B cell (primary cell): Measurements from ENCODE around the gene HHIPL1. TPM values are rescaled to one million over a fixed set of nuclear protein-coding genes. Genes with fewer than 3 reads are reported as not detected.

Experiments used
- ATAC-seq: fragments of 200-7000 bp; cut with Tn5 transposase; one replicate; pipeline ENCODE4 v1.10.0; 2021; ENCODE audit warnings: low read depth, mild to moderate bottlenecking, moderate number of reproducible peaks, moderate library complexity
- CTCF ChIA-PET: fragments of 350-600 bp; sonication (Branson Sonifier 250); formaldehyde crosslinking; loops from one replicate; lab custom pipeline; 2021; ENCODE audit warnings: antibody characterized with exemption, inconsistent platforms; lab: Charles Lee
- POLR2A ChIA-PET: fragments of 350-600 bp; sonication (Branson Sonifier 250); formaldehyde crosslinking; loops from one replicate; lab custom pipeline; 2021; ENCODE audit warnings: antibody characterized with exemption; lab: Charles Lee
- DNase-seq: peaks from one replicate; pipeline ENCODE4 v3.0.0; 2013
- H2AFZ ChIP-seq: 2 replicates; pipeline ENCODE4 v1.6.1; 2012; ENCODE audit warnings: mild to moderate bottlenecking, low read depth, low read length; ENCODE audit not compliant: insufficient read depth, poor library complexity, severe bottlenecking
- H3K27ac ChIP-seq, 2 donors: 1 replicate in 1 of 2; 2 replicates in 1 of 2; pipeline ENCODE4 v1.5.1; 2012 to 2013; ENCODE audit warnings: low read length in 2 of 2, mild to moderate bottlenecking in 2 of 2, moderate library complexity in 1 of 2
- H3K27me3 ChIP-seq, 4 experiments: fragments of 200-600 bp in 1 of 4; sonication (generic) in 1 of 4; replicated peaks in 1 of 4; 1 replicate in 2 of 4; 2 replicates in 2 of 4; pipeline versions ENCODE4 v1.6.1 to v1.7.0; 2013 to 2016; ENCODE audit warnings: low read length in 3 of 4, mild to moderate bottlenecking in 2 of 4, mixed read lengths in 1 of 4, moderate library complexity in 1 of 4; ENCODE audit not compliant: insufficient read depth in 4 of 4, control insufficient read depth in 3 of 4; ENCODE audit errors: control extremely low read depth in 1 of 4
- H3K36me3 ChIP-seq, 2 experiments: replicated peaks in 1 of 2; 1 replicate in 1 of 2; 2 replicates in 1 of 2; pipeline versions ENCODE4 v1.6.1 to v1.7.1; 2013; ENCODE audit warnings: low read length in 1 of 2; ENCODE audit not compliant: insufficient read depth in 2 of 2, control insufficient read depth in 1 of 2; ENCODE audit errors: control extremely low read depth in 1 of 2, extremely low read depth in 1 of 2
- H3K4me1 ChIP-seq, 2 donors: fragments of 200-600 bp in 1 of 2; sonication (generic) in 1 of 2; 1 replicate in 1 of 2; 2 replicates in 1 of 2; pipeline versions ENCODE4 v1.5.1 to v1.6.1; 2013 to 2017; ENCODE audit warnings: low read length in 2 of 2; ENCODE audit not compliant: control insufficient read depth in 2 of 2, insufficient read depth in 2 of 2
- H3K4me2 ChIP-seq: replicated peaks from 2 replicates; pipeline ENCODE3; 2012; ENCODE audit warnings: mild to moderate bottlenecking, low read depth, low read length; ENCODE audit not compliant: poor library complexity, severe bottlenecking
- H3K4me3 ChIP-seq, 5 experiments: fragments of 200-600 bp in 1 of 5; sonication (generic) in 1 of 5; 1 replicate in 3 of 5; 2 replicates in 2 of 5; pipeline versions ENCODE4 v1.5.1 to v1.7.0; 2011 to 2016; ENCODE audit warnings: low read length in 4 of 5, mild to moderate bottlenecking in 4 of 5, low read depth in 2 of 5, control low read depth in 1 of 5, moderate library complexity in 1 of 5; ENCODE audit not compliant: insufficient read depth in 1 of 5; ENCODE audit errors: control extremely low read depth in 1 of 5, extremely low read depth in 1 of 5
- H3K79me2 ChIP-seq: fragments of 200-600 bp; sonication (generic); one replicate; pipeline ENCODE4 v1.6.0; 2016; ENCODE audit warnings: low read length; ENCODE audit not compliant: control insufficient read depth, insufficient read depth
- H3K9ac ChIP-seq: fragments of 200-600 bp; sonication (generic); 2 replicates; pipeline ENCODE4 v1.6.1; 2017; ENCODE audit warnings: mild to moderate bottlenecking, low read length, moderate library complexity
- H3K9me3 ChIP-seq, 3 donors: one replicate each; pipeline versions ENCODE4 v1.6.1 to v1.7.1; 2013; ENCODE audit warnings: low read length in 2 of 3; ENCODE audit not compliant: control insufficient read depth in 2 of 3, insufficient read depth in 1 of 3; ENCODE audit errors: control extremely low read depth in 1 of 3
- H4K20me1 ChIP-seq: 2 replicates; pipeline ENCODE4 v1.6.0; 2012; ENCODE audit warnings: mild to moderate bottlenecking, low read length; ENCODE audit not compliant: insufficient read depth, control insufficient read depth, poor library complexity, severe bottlenecking
- H3K27ac Mint-ChIP-seq: one replicate; pipeline ENCODE4 v1.8.0; 2021; ENCODE audit warnings: mixed read lengths
- H3K27me3 Mint-ChIP-seq: one replicate; pipeline ENCODE4 v1.8.0; 2021; ENCODE audit warnings: mixed read lengths
- H3K4me1 Mint-ChIP-seq: one replicate; pipeline ENCODE4 v1.8.0; 2021; ENCODE audit warnings: mixed read lengths
- H3K4me3 Mint-ChIP-seq: one replicate; pipeline ENCODE4 v1.8.0; 2021; ENCODE audit warnings: mixed read lengths
- H3K9me3 Mint-ChIP-seq: one replicate; pipeline ENCODE4 v1.8.0; 2022; ENCODE audit warnings: mixed read lengths; ENCODE audit not compliant: insufficient read depth
- CTCF ChIP-seq: fragments of 200-600 bp; IDR thresholded peaks from one replicate; pipeline ENCODE4 v1.8.0; 2022; ENCODE audit warnings: antibody characterized with exemption, mild to moderate bottlenecking
- EZH2 ChIP-seq: IDR thresholded peaks from 2 replicates; pipeline ENCODE4 v1.6.1; 2012; ENCODE audit warnings: borderline replicate concordance, low read depth, mild to moderate bottlenecking, moderate library complexity, low read length; ENCODE audit not compliant: insufficient read depth, poor library complexity, severe bottlenecking
- WGBS: methylation state at CpG from one replicate; pipeline ENCODE4 v1.1.5; 2013; ENCODE audit warnings: missing lambda C conversion rate; ENCODE audit not compliant: insufficient coverage; 5-methylcytosine and 5-hydroxymethylcytosine counted together
- intact Hi-C: fragments of 100-400 bp; cut with micrococcal nuclease; formaldehyde crosslinking; loops from one replicate; pipeline ENCODE4 v1.10.0; 2022
- polyA plus RNA-seq: library from polyadenylated mRNA; depleted of rRNA; stranded (reverse); fragments of >200 nt; gene quantifications from 2 replicates; pipeline ENCODE4 v1.2.3, GENCODE V29; 2012
- total RNA-seq, 2 donors: library from RNA; stranded (reverse); fragments of 120-200 nt in 1 of 2; gene quantifications; 1 replicate in 1 of 2; 2 replicates in 1 of 2; pipeline versions ENCODE4 v1.2.3 to v1.2.4, GENCODE V29; 2013 to 2022

HHIPL1 gene
- total and polyA plus RNA-seq, 2 donors (not counting 1 experiment from before 2014, with no cell fraction given) = not detected

- H3K79me2 ChIP-seq = no peaks in the 10 kb centered on the region
- H3K4me3 ChIP-seq = no peak overlapping the region
- Mint-ChIP-seq H3K4me3 (peak overlapping the region; percentile 37), H3K9me3 (no peaks in the 10 kb centered on the region), H3K27ac (no peak overlapping the region), H3K4me1 (peaks cover 10% of the 10 kb centered on the region), H3K27me3 (peaks cover 19% of the 10 kb centered on the region)
- ATAC-seq (no peak), DNase-seq (no peak)
- no peaks in the 10 kb centered on the region for H4K20me1 ChIP-seq
- CTCF ChIA-PET = no interaction called here
- 95% methylated on average over 7 of the region's 11 CpGs for WGBS
- peaks cover 0 to 19% (median 2%) of the 10 kb centered on the region in 4 experiments for H3K27me3 ChIP-seq
- peaks cover 0 to 31% (median 2%) of the 10 kb centered on the region in 3 donors for H3K9me3 ChIP-seq
- H2AFZ ChIP-seq = no peak overlapping the region
- POLR2A ChIA-PET = no interaction called here
- TF ChIP-seq EZH2 = no peak
- no peak for TF ChIP-seq CTCF
- no peak overlapping the region for H3K9ac ChIP-seq
- intact Hi-C loops = loop anchor here (5.0 kb wide), 1 partner anchor 696 kb away; the partner anchor contains the start of gene WDR25
- H3K36me3 ChIP-seq = no peaks in the 10 kb centered on the region
- H3K4me1 ChIP-seq = peaks cover 10 to 17% of the 10 kb centered on the region in 2 donors
- no peak overlapping the region for H3K4me2 ChIP-seq
- no peak overlapping the region for H3K27ac ChIP-seq
These were observed 36.9 kb downstream of the HHIPL1 start for GRCh38 chr14:99681832-99682148.

DNA sequence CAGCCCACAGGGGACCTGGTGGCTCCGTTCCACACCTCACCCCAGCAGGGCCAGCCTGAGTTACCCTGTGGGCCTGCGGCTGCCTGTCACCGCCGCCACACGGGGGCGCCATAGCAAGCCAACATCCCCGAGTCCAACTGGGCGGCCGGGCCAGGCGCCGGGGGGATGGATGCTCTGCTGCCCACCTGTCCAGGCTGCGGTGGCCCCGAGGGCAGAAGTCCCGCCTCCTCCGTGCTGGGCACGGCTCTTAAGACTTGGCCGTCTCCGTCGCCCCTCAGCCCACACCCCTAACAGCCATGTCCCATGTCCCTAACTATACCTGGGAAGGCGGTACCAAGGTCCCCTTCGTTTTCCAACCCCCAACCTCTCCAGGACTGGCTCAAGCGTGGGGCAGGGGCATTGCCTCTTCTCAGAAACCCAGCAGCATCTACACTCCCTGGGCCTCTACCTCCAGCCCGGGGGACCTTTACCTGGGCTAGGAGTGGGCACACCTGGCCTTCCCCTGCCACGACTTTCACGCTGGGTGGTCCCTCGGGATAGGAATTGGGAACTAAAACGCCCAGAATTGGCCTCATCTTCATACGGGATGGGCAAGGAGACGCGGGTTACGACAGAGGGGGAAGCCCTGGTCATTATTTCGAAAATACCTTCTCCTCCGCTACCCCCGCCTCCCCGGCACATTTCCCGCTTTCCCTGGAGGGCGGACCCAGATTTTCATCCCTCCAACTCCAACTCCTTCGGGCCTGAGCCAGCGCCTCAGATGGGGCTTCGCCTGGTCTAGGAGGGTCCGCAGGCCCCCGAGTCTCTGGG is 38.1 kb downstream of the HHIPL1 start:
- H3K4me3 Mint-ChIP-seq = peak overlapping the region; percentile 95

More for the DNA sequence above, 38.1 kb downstream of the HHIPL1 start:
- under 1% methylated on average over 41 of the region's 42 CpGs for WGBS
- ATAC-seq (no peak), DNase-seq (peak; percentile 83)
- Histone ChIP-seq H3K9ac (peak overlapping the region; percentile 98), H3K4me3 (peak overlapping the region; percentile 41 to 99 (median 84)), H3K27ac (peak overlapping the region; percentile 41 to 87), H4K20me1 (no peaks in the 10 kb centered on the region), H3K36me3 (no peaks in the 10 kb centered on the region), H3K4me2 (peak overlapping the region; percentile 100), H2AFZ (peak overlapping the region; percentile 95), H3K79me2 (no peaks in the 10 kb centered on the region), H3K27me3 (peaks cover 0 to 31% (median 4%) of the 10 kb centered on the region in 4 experiments), H3K9me3 (peaks cover 0 to 28% (median 0%) of the 10 kb centered on the region in 3 donors), H3K4me1 (peaks cover 17 to 21% of the 10 kb centered on the region in 2 donors)
- ChIA-PET POLR2A (interaction anchor here (1.6 kb wide), 1 partner anchor 202 kb away, joined by 7 read pairs; the partner anchor contains the start of genes CCNK and SETD3), CTCF (interaction anchor here (1.0 kb wide), 1 partner anchor 202 kb away, joined by 4 read pairs; the partner anchor contains the start of genes CCNK and SETD3)
- no peaks in the 10 kb centered on the region for H3K9me3 Mint-ChIP-seq
- intact Hi-C loops = loop anchor here (5.0 kb wide), 1 partner anchor 694 kb away; the partner anchor contains the start of gene WDR25
- peaks cover 29% of the 10 kb centered on the region for H3K27me3 Mint-ChIP-seq
- peak; percentile 84 for TF ChIP-seq CTCF
- no peak for TF ChIP-seq EZH2
- H3K4me1 Mint-ChIP-seq = peaks cover 13% of the 10 kb centered on the region
- peak overlapping the region; percentile 61 for H3K27ac Mint-ChIP-seq
